ENCODE measurements around the gene HIP1. TPM values are rescaled to one million over a fixed set of nuclear protein-coding genes. Genes with fewer than 3 reads are reported as not detected.
"Not testable (repeated sequence)": the region's sequence is repeated elsewhere in the genome, so short reads cannot be mapped to it uniquely, and the experiment has no call there.

Gene HIP1
- total RNA-seq, 1 donor from 2014 or later, result 39.2 TPM

DNA sequence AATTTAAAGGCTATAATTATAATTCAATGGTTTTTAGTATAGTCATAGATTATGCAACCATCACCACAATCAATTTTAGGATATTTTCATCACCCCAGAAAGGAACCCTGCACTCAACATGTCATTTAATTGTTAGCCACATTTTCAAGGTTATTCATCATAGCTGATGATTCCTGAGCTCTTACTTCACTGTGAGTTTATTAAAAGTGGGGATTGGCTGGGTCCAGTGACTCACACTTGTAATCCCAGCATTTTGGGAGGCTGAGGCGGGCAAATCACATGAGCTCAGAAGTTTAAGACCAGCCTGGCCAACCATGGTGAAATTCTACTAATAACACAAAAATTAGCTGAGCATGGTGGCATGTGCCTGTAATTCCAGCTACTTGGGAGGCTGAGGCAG lies 32.5 kb upstream of the HIP1 start:
- Mint-ChIP-seq H3K9me3 (no peaks in the 10 kb centered on the region), H3K27me3 (ENCODE audit: insufficient read depth, low read depth) (peaks cover 12% of the 10 kb centered on the region), H3K4me1 (peaks cover 3% of the 10 kb centered on the region), H3K4me3 (no peak overlapping the region), H3K36me3 (no peaks in the 10 kb centered on the region), H3K27ac (no peak overlapping the region)
- no peak for DNase-seq (ENCODE audit: low spot score)
- H3K4me2 ChIP-seq, result no peak overlapping the region
- no peaks in the 10 kb centered on the region for H4K20me1 ChIP-seq (ENCODE audit: low read depth)
- no peak overlapping the region for H3K4me3 ChIP-seq
- H3K4me1 ChIP-seq, result no peaks in the 10 kb centered on the region
- no peaks in the 10 kb centered on the region for H3F3A ChIP-seq (ENCODE audit: low read depth)
- H2AFZ ChIP-seq (replicated peaks), result no peak overlapping the region
- H3K27ac ChIP-seq, result no peak overlapping the region
- H3K79me2 ChIP-seq (ENCODE audit: low read depth), result no peaks in the 10 kb centered on the region
- H3K36me3 ChIP-seq, result no peaks in the 10 kb centered on the region
- TF ChIP-seq, protein P1, sequence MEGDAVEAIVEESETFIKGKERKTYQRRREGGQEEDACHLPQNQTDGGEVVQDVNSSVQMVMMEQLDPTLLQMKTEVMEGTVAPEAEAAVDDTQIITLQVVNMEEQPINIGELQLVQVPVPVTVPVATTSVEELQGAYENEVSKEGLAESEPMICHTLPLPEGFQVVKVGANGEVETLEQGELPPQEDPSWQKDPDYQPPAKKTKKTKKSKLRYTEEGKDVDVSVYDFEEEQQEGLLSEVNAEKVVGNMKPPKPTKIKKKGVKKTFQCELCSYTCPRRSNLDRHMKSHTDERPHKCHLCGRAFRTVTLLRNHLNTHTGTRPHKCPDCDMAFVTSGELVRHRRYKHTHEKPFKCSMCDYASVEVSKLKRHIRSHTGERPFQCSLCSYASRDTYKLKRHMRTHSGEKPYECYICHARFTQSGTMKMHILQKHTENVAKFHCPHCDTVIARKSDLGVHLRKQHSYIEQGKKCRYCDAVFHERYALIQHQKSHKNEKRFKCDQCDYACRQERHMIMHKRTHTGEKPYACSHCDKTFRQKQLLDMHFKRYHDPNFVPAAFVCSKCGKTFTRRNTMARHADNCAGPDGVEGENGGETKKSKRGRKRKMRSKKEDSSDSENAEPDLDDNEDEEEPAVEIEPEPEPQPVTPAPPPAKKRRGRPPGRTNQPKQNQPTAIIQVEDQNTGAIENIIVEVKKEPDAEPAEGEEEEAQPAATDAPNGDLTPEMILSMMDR (IDR thresholded peaks at IDR 0.05), result no peak
- TF ChIP-seq EZH2phosphoT487 (IDR thresholded peaks at IDR 0.05) (no peak), EZH2 (IDR thresholded peaks at IDR 0.05) (no peak)
- no peak overlapping the region for H3K9ac ChIP-seq
- no peaks in the 10 kb centered on the region for H3K9me3 ChIP-seq (ENCODE audit: low read depth)
- H3K27me3 ChIP-seq, result no peaks in the 10 kb centered on the region

DNA sequence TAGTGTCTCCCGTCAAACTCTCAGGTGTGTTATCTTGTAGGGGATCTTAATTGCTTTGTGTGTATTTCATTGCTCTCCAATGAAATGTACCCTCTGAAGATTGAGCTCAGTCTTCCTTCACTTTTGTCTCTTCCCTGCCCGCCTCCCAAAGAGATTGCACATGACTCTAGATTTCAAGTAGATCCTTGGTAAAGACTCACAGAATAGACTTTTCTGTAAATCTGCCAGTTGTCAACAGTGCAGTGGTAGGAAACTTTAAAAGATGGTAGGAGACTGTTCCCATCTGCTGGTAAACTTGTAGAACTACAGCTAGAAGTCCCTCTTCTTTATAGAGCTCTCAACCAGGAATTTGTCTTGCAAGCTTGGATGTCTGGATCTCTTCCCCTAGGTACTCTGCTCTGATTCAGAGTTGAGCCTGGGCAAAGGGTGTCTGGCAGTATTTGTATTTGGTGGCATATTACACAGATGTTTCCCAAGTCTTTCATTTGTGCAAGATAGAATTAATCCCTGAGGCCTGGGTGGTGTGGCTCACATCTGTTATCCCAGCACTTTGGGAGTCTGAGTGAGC lies 23.7 kb upstream of the HIP1 start:
- Mint-ChIP-seq H3K9me3 (no peaks in the 10 kb centered on the region), H3K36me3 (no peaks in the 10 kb centered on the region)

DNA sequence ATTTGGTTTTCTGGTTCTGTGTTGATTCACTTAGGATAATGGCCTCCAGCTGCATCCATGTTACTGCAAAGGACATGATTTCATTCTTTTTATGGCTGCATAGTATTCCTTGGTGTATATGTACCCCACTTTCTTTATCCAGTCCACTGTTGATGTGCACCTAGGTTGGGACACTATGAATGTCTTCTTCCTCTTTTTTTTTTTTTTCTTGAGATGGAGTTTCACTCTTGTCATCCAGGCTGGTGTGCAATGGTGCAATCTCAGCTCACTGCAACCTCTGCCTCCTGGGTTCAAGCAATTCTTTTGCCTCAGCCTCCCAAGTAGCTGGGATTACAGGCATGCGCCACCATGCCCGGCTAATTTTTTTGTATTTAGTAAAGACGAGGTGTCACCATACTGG lies 23.1 kb upstream of the HIP1 start:
- H3K4me1 Mint-ChIP-seq; H3K79me2 ChIP-seq (ENCODE audit: low read depth); H3K4me3 ChIP-seq; H3K27ac Mint-ChIP-seq; H3K27me3 Mint-ChIP-seq (ENCODE audit: insufficient read depth, low read depth); H4K20me1 ChIP-seq (ENCODE audit: low read depth); H3K36me3 ChIP-seq; H3K9ac ChIP-seq; H3K27me3 ChIP-seq; H3K4me2 ChIP-seq; H3K36me3 Mint-ChIP-seq; DNase-seq (ENCODE audit: low spot score); H3K4me3 Mint-ChIP-seq; H2AFZ ChIP-seq (replicated peaks); H3F3A ChIP-seq (ENCODE audit: low read depth); H3K9me3 Mint-ChIP-seq; H3K27ac ChIP-seq; H3K9me3 ChIP-seq (ENCODE audit: low read depth); H3K4me1 ChIP-seq: not testable (repeated sequence)

More for the DNA sequence above, 23.7 kb upstream of the HIP1 start:
- Histone ChIP-seq H3K4me1 (no peaks in the 10 kb centered on the region), H3K27ac (no peak overlapping the region), H3K9ac (no peak overlapping the region), H3K27me3 (no peaks in the 10 kb centered on the region), H3K4me3 (no peak overlapping the region), H4K20me1 (ENCODE audit: low read depth) (no peaks in the 10 kb centered on the region), H3K79me2 (ENCODE audit: low read depth) (no peaks in the 10 kb centered on the region), H2AFZ (replicated peaks) (no peak overlapping the region), H3K4me2 (no peak overlapping the region), H3K36me3 (no peaks in the 10 kb centered on the region), H3K9me3 (ENCODE audit: low read depth) (no peaks in the 10 kb centered on the region), H3F3A (ENCODE audit: low read depth) (no peaks in the 10 kb centered on the region)
- no peak overlapping the region for H3K4me3 Mint-ChIP-seq
- peaks cover 7% of the 10 kb centered on the region for H3K27me3 Mint-ChIP-seq (ENCODE audit: insufficient read depth, low read depth)
- DNase-seq (ENCODE audit: low spot score), result peak; percentile 69
- peaks cover 2% of the 10 kb centered on the region for H3K4me1 Mint-ChIP-seq
- H3K27ac Mint-ChIP-seq, result no peak overlapping the region
- TF ChIP-seq, protein P1 (IDR thresholded peaks at IDR 0.05), result peak; percentile 73
- TF ChIP-seq EZH2phosphoT487 (IDR thresholded peaks at IDR 0.05) (no peak), EZH2 (IDR thresholded peaks at IDR 0.05) (no peak)

DNA sequence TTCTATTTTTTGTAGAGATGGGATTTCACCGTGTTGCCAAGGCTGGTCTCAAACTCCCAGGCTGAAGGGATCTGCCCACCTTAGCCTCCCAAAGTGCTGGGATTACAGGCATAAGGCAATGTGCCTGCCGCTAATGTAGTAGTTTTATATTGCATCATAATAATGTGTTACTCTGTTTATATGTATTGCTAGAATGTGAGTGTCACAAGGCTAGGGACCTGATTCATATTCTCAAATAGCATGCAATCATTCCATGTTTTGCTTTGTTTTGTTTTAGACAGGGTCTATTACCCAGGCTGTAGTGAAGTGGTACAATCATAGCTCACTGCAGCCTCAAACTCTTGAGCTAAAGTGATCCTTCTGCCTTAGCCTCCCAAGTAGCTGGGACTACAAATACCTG lies 19.8 kb upstream of the HIP1 start:
- no peaks in the 10 kb centered on the region for H3K9me3 Mint-ChIP-seq
- peaks cover 8% of the 10 kb centered on the region for H3K4me1 Mint-ChIP-seq
- no peak for DNase-seq (ENCODE audit: low spot score)

More for the DNA sequence above, 19.8 kb upstream of the HIP1 start:
- H3K4me1 ChIP-seq, result no peaks in the 10 kb centered on the region
- H4K20me1 ChIP-seq (ENCODE audit: low read depth), result no peaks in the 10 kb centered on the region
- no peaks in the 10 kb centered on the region for H3K27me3 ChIP-seq
- no peak overlapping the region for H3K4me3 ChIP-seq
- Mint-ChIP-seq H3K27me3 (ENCODE audit: insufficient read depth, low read depth) (peaks cover 7% of the 10 kb centered on the region), H3K27ac (no peak overlapping the region), H3K36me3 (no peaks in the 10 kb centered on the region), H3K4me3 (no peak overlapping the region)
- H3K79me2 ChIP-seq (ENCODE audit: low read depth), result no peaks in the 10 kb centered on the region
- H3K9ac ChIP-seq, result no peak overlapping the region
- no peaks in the 10 kb centered on the region for H3K9me3 ChIP-seq (ENCODE audit: low read depth)
- H3K4me2 ChIP-seq, result no peak overlapping the region
- H2AFZ ChIP-seq (replicated peaks), result no peak overlapping the region
- no peak overlapping the region for H3K27ac ChIP-seq
- no peak for TF ChIP-seq EZH2phosphoT487 (IDR thresholded peaks at IDR 0.05)
- TF ChIP-seq EZH2 (IDR thresholded peaks at IDR 0.05), result no peak
- TF ChIP-seq, protein P1 (IDR thresholded peaks at IDR 0.05), result no peak
- no peaks in the 10 kb centered on the region for H3K36me3 ChIP-seq
- no peaks in the 10 kb centered on the region for H3F3A ChIP-seq (ENCODE audit: low read depth)
